ENCODE data around the gene TMEM165.

- no peak for TF ChIP-seq CTCF (IDR thresholded peaks at IDR 0.05)
- no peak for TF ChIP-seq EP300 (IDR thresholded peaks at IDR 0.05)
Measured at GRCh38 chr4:55405073-55405472, 9.3 kb downstream of the TMEM165 start.
